Stimulated activated CD8-positive, alpha-beta memory T cell treated with anti-CD3 and anti-CD28 coated beads, Interleukin-4, amount 100 ng/mL, for 24 hours (primary cell): Measurements from ENCODE around the gene GPR65.

Experiments used
- DNase-seq: peaks from one replicate; pipeline ENCODE4 v3.0.0-alpha.2; 2020; ENCODE audit warnings: low read depth

GPR65 gene

GRCh38 chr14:88005050-88005481 is at the start of gene GPR65:
TSS of gene GPR65 (plus strand) at chr14:88005135. CDS start at chr14:88010848, 5,713 bp downstream.
- DNase-seq, result no peak

GRCh38 chr14:87955501-87955900 is 49.4 kb upstream of the GPR65 start:
- DNase-seq, result no peak

GRCh38 chr14:87960013-87960787 is 44.7 kb upstream of the GPR65 start:
- no peak for DNase-seq

- no peak for DNase-seq
Observed at GRCh38 chr14:87961246-87961645, 43.7 kb upstream of the GPR65 start.

- no peak for DNase-seq
Observed at GRCh38 chr14:87966816-87967215, 38.1 kb upstream of the GPR65 start.

GRCh38 chr14:87967496-87967895 is 37.4 kb upstream of the GPR65 start:
- no peak for DNase-seq

- no peak for DNase-seq
Observed at GRCh38 chr14:87971010-87971409, 33.9 kb upstream of the GPR65 start.

- DNase-seq, result no peak
Observed at GRCh38 chr14:87975636-87976035, 29.3 kb upstream of the GPR65 start.

- no peak for DNase-seq
Observed at GRCh38 chr14:87979689-87980088, 25.2 kb upstream of the GPR65 start.

GRCh38 chr14:87989221-87989955 is 15.5 kb upstream of the GPR65 start:
- no peak for DNase-seq

- no peak for DNase-seq
Observed at GRCh38 chr14:87989956-87990299, 15.0 kb upstream of the GPR65 start.

- DNase-seq, result no peak
Observed at GRCh38 chr14:87990682-87991081, 14.3 kb upstream of the GPR65 start.

GRCh38 chr14:87992346-87992717 is 12.6 kb upstream of the GPR65 start:
- no peak for DNase-seq

- DNase-seq, result peak; percentile 94
Observed at GRCh38 chr14:87992718-87993628, 12.0 kb upstream of the GPR65 start, which contains the start of gene GALC. TSS of gene GALC (minus strand) at chr14:87993182. CDS start at chr14:87993164, 18 bp downstream.

GRCh38 chr14:87994974-87995373 is 10.0 kb upstream of the GPR65 start:
- no peak for DNase-seq

GRCh38 chr14:87995500-87996290 is 9.2 kb upstream of the GPR65 start:
- no peak for DNase-seq

GRCh38 chr14:87996291-87996592 is 8.7 kb upstream of the GPR65 start:
- DNase-seq, result no peak

- DNase-seq, result no peak
Observed at GRCh38 chr14:87998482-87998881, 6.5 kb upstream of the GPR65 start.

- DNase-seq, result no peak
Observed at GRCh38 chr14:87999277-87999676, 5.7 kb upstream of the GPR65 start.

- DNase-seq, result no peak
Observed at GRCh38 chr14:88002421-88003075, 2.4 kb upstream of the GPR65 start.

GRCh38 chr14:88003425-88003824 is 1.5 kb upstream of the GPR65 start:
- DNase-seq, result no peak
